Measurements from ENCODE around the gene SHROOM1. TPM values are rescaled to one million over a fixed set of nuclear protein-coding genes. Genes with fewer than 3 reads are reported as not detected.
A peak's percentile ranks its signal among the peaks of the same experiment; 100 is the strongest.

SHROOM1 gene
- total RNA-seq, 2 donors from 2014 or later = 6.6 to 14.4 TPM

- no peaks in the 10 kb centered on the region for H3K36me3 Mint-ChIP-seq (ENCODE audit: low read depth)
- H3K4me3 ChIP-seq (ENCODE audit: low read length) = peak within 1 kb of the TSS; percentile 80
- H3K27me3 Mint-ChIP-seq (ENCODE audit: insufficient read depth) = peaks cover 57% of the 10 kb centered on the region
- H3K27ac Mint-ChIP-seq = no peak within 1 kb of the TSS
- no peak for TF ChIP-seq CTCF (conservative IDR thresholded peaks at IDR 0.05)
- WGBS, 2 experiments (ENCODE audit: insufficient coverage in 1 of 2, insufficient read length in 1 of 2) = 14 to 36% methylated on average over 41 to 82 of the region's 82 CpGs
- peak within 1 kb of the TSS; percentile 61 for H3K4me3 Mint-ChIP-seq
- no peaks in the 10 kb centered on the region for H3K36me3 ChIP-seq (ENCODE audit: control insufficient read depth, insufficient read depth, low read length)
- H3K4me1 Mint-ChIP-seq = no peaks in the 10 kb centered on the region
- DNase-seq = peak; percentile 79
- no peaks in the 10 kb centered on the region for H3K9me3 ChIP-seq (ENCODE audit: control insufficient read depth, low read length)
- no peaks in the 10 kb centered on the region for H3K4me1 ChIP-seq (ENCODE audit: control insufficient read depth, insufficient read depth, low read length)
- peaks cover 55% of the 10 kb centered on the region for H3K27me3 ChIP-seq (ENCODE audit: control insufficient read depth, insufficient read depth, low read length, poor library complexity, severe bottlenecking)
- no peaks in the 10 kb centered on the region for H3K9me3 Mint-ChIP-seq
- H3K9ac ChIP-seq (ENCODE audit: extremely low read depth, low read length, poor library complexity, severe bottlenecking) = peak within 1 kb of the TSS; percentile 41
- no peak within 1 kb of the TSS for H3K27ac ChIP-seq (ENCODE audit: low read depth, low read length)
These were observed 53.0 kb downstream of the SHROOM1 start, which contains the start of gene SEPTIN8 for GRCh38 chr5:132777209-132778069. TSS of gene SEPTIN8 (minus strand) at chr5:132777239. CDS start at chr5:132777137, 102 bp downstream.

GRCh38 chr5:132776938-132777208 is 53.6 kb downstream of the SHROOM1 start:
- Mint-ChIP-seq H3K9me3 (no peaks in the 10 kb centered on the region), H3K4me3 (peak overlapping the region; percentile 61), H3K36me3 (ENCODE audit: low read depth) (no peaks in the 10 kb centered on the region), H3K27ac (no peak overlapping the region), H3K27me3 (ENCODE audit: insufficient read depth) (peaks cover 51% of the 10 kb centered on the region), H3K4me1 (no peaks in the 10 kb centered on the region)
- peak overlapping the region; percentile 80 for H3K4me3 ChIP-seq (ENCODE audit: low read length)
- H3K36me3 ChIP-seq (ENCODE audit: control insufficient read depth, insufficient read depth, low read length) = no peaks in the 10 kb centered on the region
- no peak overlapping the region for H3K27ac ChIP-seq (ENCODE audit: low read depth, low read length)
- H3K27me3 ChIP-seq (ENCODE audit: control insufficient read depth, insufficient read depth, low read length, poor library complexity, severe bottlenecking) = peaks cover 51% of the 10 kb centered on the region
- H3K9ac ChIP-seq (ENCODE audit: extremely low read depth, low read length, poor library complexity, severe bottlenecking) = peak overlapping the region; percentile 41
- H3K4me1 ChIP-seq (ENCODE audit: control insufficient read depth, insufficient read depth, low read length) = no peaks in the 10 kb centered on the region
- WGBS, 2 experiments (ENCODE audit: insufficient coverage in 1 of 2, insufficient read length in 1 of 2) = 0 to 4% methylated on average over 5 to 40 of the region's 40 CpGs
- DNase-seq = no peak
- H3K9me3 ChIP-seq (ENCODE audit: control insufficient read depth, low read length) = no peaks in the 10 kb centered on the region
- TF ChIP-seq CTCF (conservative IDR thresholded peaks at IDR 0.05) = no peak

GRCh38 chr5:132776131-132776937 is 54.1 kb downstream of the SHROOM1 start:
- Histone ChIP-seq H3K36me3 (ENCODE audit: control insufficient read depth, insufficient read depth, low read length) (no peaks in the 10 kb centered on the region), H3K4me3 (ENCODE audit: low read length) (peak overlapping the region; percentile 80), H3K4me1 (ENCODE audit: control insufficient read depth, insufficient read depth, low read length) (peaks cover 2% of the 10 kb centered on the region), H3K27me3 (ENCODE audit: control insufficient read depth, insufficient read depth, low read length, poor library complexity, severe bottlenecking) (peaks cover 46% of the 10 kb centered on the region), H3K9me3 (ENCODE audit: control insufficient read depth, low read length) (no peaks in the 10 kb centered on the region), H3K9ac (ENCODE audit: extremely low read depth, low read length, poor library complexity, severe bottlenecking) (peak overlapping the region; percentile 41), H3K27ac (ENCODE audit: low read depth, low read length) (no peak overlapping the region)
- peak; percentile 17 for TF ChIP-seq CTCF (conservative IDR thresholded peaks at IDR 0.05)
- Mint-ChIP-seq H3K4me1 (peaks cover 3% of the 10 kb centered on the region), H3K27me3 (ENCODE audit: insufficient read depth) (peaks cover 46% of the 10 kb centered on the region), H3K4me3 (peak overlapping the region; percentile 61), H3K36me3 (ENCODE audit: low read depth) (no peaks in the 10 kb centered on the region), H3K9me3 (no peaks in the 10 kb centered on the region), H3K27ac (no peak overlapping the region)
- WGBS, 2 experiments (ENCODE audit: insufficient coverage in 1 of 2, insufficient read length in 1 of 2) = 2 to 7% methylated on average over 9 to 39 of the region's 39 CpGs
- DNase-seq = peak; percentile 71

Measured in endodermal cell (in vitro differentiated cells).